Measurements from ENCODE around the gene HSPB6.
A peak's percentile ranks its signal among the peaks of the same experiment; 100 is the strongest.

HSPB6 gene

DNA sequence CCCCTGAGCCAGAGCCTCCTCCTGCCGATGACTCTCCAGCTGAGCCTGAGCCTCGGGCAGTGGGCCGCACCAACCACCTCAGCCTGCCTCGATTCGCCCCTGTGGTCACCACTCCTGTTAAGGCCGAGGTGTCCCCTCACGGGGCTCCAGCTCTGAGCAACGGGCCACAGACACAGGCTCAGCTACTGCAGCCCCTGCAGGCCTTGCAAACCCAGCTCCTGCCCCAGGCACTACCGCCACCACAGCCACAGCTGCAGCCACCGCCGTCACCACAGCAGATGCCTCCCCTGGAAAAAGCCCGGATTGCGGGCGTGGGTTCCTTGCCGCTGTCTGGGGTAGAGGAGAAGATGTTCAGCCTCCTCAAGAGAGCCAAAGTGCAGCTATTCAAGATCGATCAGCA is 35.5 kb downstream of the HSPB6 start:
- Histone ChIP-seq H2AFZ (ENCODE audit: low read depth, low read length) (no peak overlapping the region), H3K27me3 (ENCODE audit: insufficient read depth, low read length) (no peaks in the 10 kb centered on the region), H3K4me3 (ENCODE audit: low read length) (no peak overlapping the region), H3K4me1 (ENCODE audit: insufficient read depth, low read length) (peaks cover 12% of the 10 kb centered on the region), H3K36me3 (ENCODE audit: insufficient read depth, low read length) (peaks cover 57% of the 10 kb centered on the region), H3K9me3 (ENCODE audit: low read length) (no peaks in the 10 kb centered on the region)

DNA sequence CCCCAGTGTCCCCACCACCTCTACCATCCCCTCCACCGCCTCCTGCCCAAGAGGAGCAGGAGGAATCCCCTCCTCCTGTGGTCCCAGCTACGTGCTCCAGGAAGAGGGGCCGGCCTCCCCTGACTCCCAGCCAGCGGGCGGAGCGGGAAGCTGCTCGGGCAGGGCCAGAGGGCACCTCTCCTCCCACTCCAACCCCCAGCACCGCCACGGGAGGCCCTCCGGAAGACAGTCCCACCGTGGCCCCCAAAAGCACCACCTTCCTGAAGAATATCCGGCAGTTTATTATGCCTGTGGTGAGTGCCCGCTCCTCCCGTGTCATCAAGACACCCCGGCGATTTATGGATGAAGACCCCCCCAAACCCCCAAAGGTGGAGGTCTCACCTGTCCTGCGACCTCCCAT is 36.2 kb downstream of the HSPB6 start:
- peaks cover 52% of the 10 kb centered on the region for H3K36me3 ChIP-seq (ENCODE audit: insufficient read depth, low read length)
- H3K9me3 ChIP-seq (ENCODE audit: low read length), result no peaks in the 10 kb centered on the region
- peaks cover 18% of the 10 kb centered on the region for H3K4me1 ChIP-seq (ENCODE audit: insufficient read depth, low read length)
- no peaks in the 10 kb centered on the region for H3K27me3 ChIP-seq (ENCODE audit: insufficient read depth, low read length)
- no peak overlapping the region for H2AFZ ChIP-seq (ENCODE audit: low read depth, low read length)
- no peak overlapping the region for H3K4me3 ChIP-seq (ENCODE audit: low read length)

- H3K4me1 ChIP-seq (ENCODE audit: insufficient read depth, low read length), result peaks cover 19% of the 10 kb centered on the region
- peaks cover 47% of the 10 kb centered on the region for H3K36me3 ChIP-seq (ENCODE audit: insufficient read depth, low read length)
- no peaks in the 10 kb centered on the region for H3K9me3 ChIP-seq (ENCODE audit: low read length)
- no peak overlapping the region for H3K4me3 ChIP-seq (ENCODE audit: low read length)
- no peak overlapping the region for H2AFZ ChIP-seq (ENCODE audit: low read depth, low read length)
- H3K27me3 ChIP-seq (ENCODE audit: insufficient read depth, low read length), result no peaks in the 10 kb centered on the region
Measured at GRCh38 chr19:35720163-35720524, 36.7 kb downstream of the HSPB6 start.

DNA sequence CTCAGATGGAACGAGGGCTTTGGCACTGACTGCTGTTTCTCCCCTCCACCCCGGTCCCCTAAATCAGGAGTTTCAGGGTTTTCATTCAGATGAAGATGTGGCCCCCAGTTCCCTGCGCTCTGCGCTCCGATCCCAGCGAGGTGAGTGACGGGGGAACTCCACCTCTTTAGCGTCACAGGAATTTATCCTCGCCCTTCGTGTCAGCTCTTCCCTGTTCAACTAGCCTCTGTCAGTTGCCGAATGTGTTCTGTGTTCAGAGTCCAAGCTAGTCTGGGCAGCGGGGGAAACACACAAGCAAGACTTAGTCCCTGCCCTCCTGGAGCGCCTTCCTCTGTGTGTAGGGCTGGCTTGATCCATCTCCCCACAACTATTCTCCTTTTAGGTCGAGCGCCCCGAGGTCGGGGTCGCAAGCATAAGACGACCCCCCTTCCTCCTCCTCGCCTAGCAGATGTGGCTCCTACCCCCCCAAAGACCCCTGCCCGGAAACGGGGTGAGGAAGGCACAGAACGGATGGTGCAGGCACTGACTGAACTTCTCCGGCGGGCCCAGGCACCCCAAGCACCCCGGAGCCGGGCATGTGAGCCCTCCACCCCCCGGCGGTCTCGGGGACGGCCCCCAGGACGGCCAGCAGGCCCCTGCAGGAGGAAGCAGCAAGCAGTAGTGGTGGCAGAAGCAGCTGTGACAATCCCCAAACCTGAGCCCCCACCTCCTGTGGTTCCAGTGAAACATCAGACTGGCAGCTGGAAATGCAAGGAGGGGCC is 37.2 kb downstream of the HSPB6 start:
- H3K36me3 ChIP-seq (ENCODE audit: insufficient read depth, low read length), result peaks cover 41% of the 10 kb centered on the region
- no peaks in the 10 kb centered on the region for H3K27me3 ChIP-seq (ENCODE audit: insufficient read depth, low read length)
- H2AFZ ChIP-seq (ENCODE audit: low read depth, low read length), result no peak overlapping the region
- no peaks in the 10 kb centered on the region for H3K9me3 ChIP-seq (ENCODE audit: low read length)
- H3K4me1 ChIP-seq (ENCODE audit: insufficient read depth, low read length), result peaks cover 19% of the 10 kb centered on the region
- H3K4me3 ChIP-seq (ENCODE audit: low read length), result peak overlapping the region; percentile 95

GRCh38 chr19:35718345-35719041 is 38.3 kb downstream of the HSPB6 start:
- H3K27me3 ChIP-seq (ENCODE audit: insufficient read depth, low read length), result no peaks in the 10 kb centered on the region
- no peaks in the 10 kb centered on the region for H3K9me3 ChIP-seq (ENCODE audit: low read length)
- H2AFZ ChIP-seq (ENCODE audit: low read depth, low read length), result no peak overlapping the region
- H3K4me3 ChIP-seq (ENCODE audit: low read length), result peak overlapping the region; percentile 95
- peaks cover 19% of the 10 kb centered on the region for H3K4me1 ChIP-seq (ENCODE audit: insufficient read depth, low read length)
- H3K36me3 ChIP-seq (ENCODE audit: insufficient read depth, low read length), result peaks cover 32% of the 10 kb centered on the region

- H3K4me3 ChIP-seq (ENCODE audit: low read length), result peak within 1 kb of the TSS; percentile 95
- H3K36me3 ChIP-seq (ENCODE audit: insufficient read depth, low read length), result peaks cover 25% of the 10 kb centered on the region
- peak within 1 kb of the TSS; percentile 96 for H2AFZ ChIP-seq (ENCODE audit: low read depth, low read length)
- no peaks in the 10 kb centered on the region for H3K27me3 ChIP-seq (ENCODE audit: insufficient read depth, low read length)
- H3K4me1 ChIP-seq (ENCODE audit: insufficient read depth, low read length), result peaks cover 19% of the 10 kb centered on the region
- no peaks in the 10 kb centered on the region for H3K9me3 ChIP-seq (ENCODE audit: low read length)
Measured at GRCh38 chr19:35717665-35718344, 39.0 kb downstream of the HSPB6 start, which contains the start of gene KMT2B. Gene KMT2B (plus strand): TSS chr19:35718003. CDS start chr19:35718019, 16 bp downstream.

GRCh38 chr19:35716801-35717664 is 39.8 kb downstream of the HSPB6 start:
- H3K27me3 ChIP-seq (ENCODE audit: insufficient read depth, low read length), result no peaks in the 10 kb centered on the region
- peak overlapping the region; percentile 58 for H3K4me3 ChIP-seq (ENCODE audit: low read length)
- peak overlapping the region; percentile 96 for H2AFZ ChIP-seq (ENCODE audit: low read depth, low read length)
- peaks cover 18% of the 10 kb centered on the region for H3K36me3 ChIP-seq (ENCODE audit: insufficient read depth, low read length)
- no peaks in the 10 kb centered on the region for H3K9me3 ChIP-seq (ENCODE audit: low read length)
- H3K4me1 ChIP-seq (ENCODE audit: insufficient read depth, low read length), result peaks cover 19% of the 10 kb centered on the region

DNA sequence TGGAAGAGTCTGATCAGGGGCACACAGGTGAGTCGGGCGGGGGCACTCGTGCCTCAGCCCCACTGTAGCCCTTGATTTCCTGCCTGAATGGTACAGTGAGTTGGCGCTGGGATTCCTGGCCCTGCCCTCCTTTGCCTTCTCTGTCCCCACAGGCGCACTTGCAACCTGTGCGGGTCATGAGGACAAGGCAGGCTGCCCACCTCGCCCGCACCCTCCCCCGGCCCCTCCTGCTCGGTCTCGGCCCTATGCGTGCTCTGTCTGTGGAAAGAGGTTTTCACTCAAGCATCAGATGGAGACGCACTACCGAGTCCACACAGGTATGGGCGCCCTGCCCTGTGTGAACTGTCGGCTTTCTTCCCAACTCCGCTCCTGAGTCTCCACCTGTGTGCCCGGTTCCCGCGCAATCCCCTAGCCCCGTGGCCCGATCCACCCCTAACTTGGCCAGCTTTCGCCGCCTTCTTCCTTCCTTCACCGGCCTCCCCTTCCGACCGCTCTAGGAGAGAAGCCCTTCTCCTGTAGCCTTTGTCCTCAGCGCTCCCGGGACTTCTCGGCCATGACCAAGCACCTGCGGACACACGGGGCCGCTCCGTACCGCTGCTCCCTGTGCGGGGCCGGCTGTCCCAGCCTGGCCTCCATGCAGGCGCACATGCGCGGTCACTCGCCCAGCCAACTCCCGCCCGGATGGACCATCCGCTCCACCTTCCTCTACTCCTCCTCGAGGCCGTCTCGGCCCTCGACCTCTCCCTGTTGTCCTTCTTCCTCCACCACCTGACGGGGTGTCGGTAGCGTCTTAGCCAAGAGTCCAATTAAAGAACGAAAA is 40.6 kb downstream of the HSPB6 start:
- peaks cover 19% of the 10 kb centered on the region for H3K4me1 ChIP-seq (ENCODE audit: insufficient read depth, low read length)
- peak overlapping the region; percentile 96 for H2AFZ ChIP-seq (ENCODE audit: low read depth, low read length)
- peaks cover 12% of the 10 kb centered on the region for H3K36me3 ChIP-seq (ENCODE audit: insufficient read depth, low read length)
- H3K9me3 ChIP-seq (ENCODE audit: low read length), result no peaks in the 10 kb centered on the region
- H3K27me3 ChIP-seq (ENCODE audit: insufficient read depth, low read length), result no peaks in the 10 kb centered on the region
- peak overlapping the region; percentile 58 for H3K4me3 ChIP-seq (ENCODE audit: low read length)

DNA sequence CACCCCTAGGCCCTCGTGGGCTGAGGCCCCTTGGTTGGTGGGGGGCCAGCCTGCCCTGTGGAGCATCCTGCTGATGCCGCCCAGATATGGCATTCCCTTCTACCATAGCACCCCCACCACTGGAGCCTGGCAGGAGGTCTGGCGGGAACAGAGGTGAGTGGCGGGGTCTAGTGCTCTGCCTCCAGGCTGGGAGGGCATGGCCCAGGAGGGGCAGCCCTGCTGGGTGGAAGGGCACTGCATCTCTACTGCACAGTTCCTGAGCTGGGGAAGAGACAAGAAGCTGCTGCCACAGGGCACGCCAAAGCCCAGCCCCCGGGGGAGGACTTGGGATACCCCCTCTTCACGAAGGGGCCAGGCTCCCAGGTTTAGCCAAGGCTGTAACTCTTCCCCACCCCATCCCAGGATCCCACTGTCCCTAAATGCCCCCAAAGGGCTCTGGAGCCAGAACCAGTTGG is 41.4 kb downstream of the HSPB6 start:
- no peak overlapping the region for H2AFZ ChIP-seq (ENCODE audit: low read depth, low read length)
- H3K36me3 ChIP-seq (ENCODE audit: insufficient read depth, low read length), result peaks cover 6% of the 10 kb centered on the region
- H3K27me3 ChIP-seq (ENCODE audit: insufficient read depth, low read length), result no peaks in the 10 kb centered on the region
- H3K9me3 ChIP-seq (ENCODE audit: low read length), result no peaks in the 10 kb centered on the region
- H3K4me1 ChIP-seq (ENCODE audit: insufficient read depth, low read length), result peaks cover 19% of the 10 kb centered on the region
- peak overlapping the region; percentile 58 for H3K4me3 ChIP-seq (ENCODE audit: low read length)

GRCh38 chr19:35714601-35715354 is 42.1 kb downstream of the HSPB6 start:
- Histone ChIP-seq H3K9me3 (ENCODE audit: low read length) (no peaks in the 10 kb centered on the region), H3K36me3 (ENCODE audit: insufficient read depth, low read length) (peaks cover under 1% of the 10 kb centered on the region), H2AFZ (ENCODE audit: low read depth, low read length) (no peak overlapping the region), H3K4me1 (ENCODE audit: insufficient read depth, low read length) (peaks cover 19% of the 10 kb centered on the region), H3K27me3 (ENCODE audit: insufficient read depth, low read length) (no peaks in the 10 kb centered on the region), H3K4me3 (ENCODE audit: low read length) (no peak overlapping the region)

GRCh38 chr19:35713904-35714495 is 42.8 kb downstream of the HSPB6 start:
- H3K36me3 ChIP-seq (ENCODE audit: insufficient read depth, low read length), result no peaks in the 10 kb centered on the region
- H3K4me3 ChIP-seq (ENCODE audit: low read length), result no peak overlapping the region
- no peaks in the 10 kb centered on the region for H3K27me3 ChIP-seq (ENCODE audit: insufficient read depth, low read length)
- no peak overlapping the region for H2AFZ ChIP-seq (ENCODE audit: low read depth, low read length)
- no peaks in the 10 kb centered on the region for H3K9me3 ChIP-seq (ENCODE audit: low read length)
- peaks cover 14% of the 10 kb centered on the region for H3K4me1 ChIP-seq (ENCODE audit: insufficient read depth, low read length)
